GM12878 (cell line): ENCODE measurements around the gene BBS4. TPM values are rescaled to one million over a fixed set of nuclear protein-coding genes. Genes with fewer than 3 reads are reported as not detected.

Source experiments
- BACH1 ChIP-seq: fragments of 450-650 bp; IDR thresholded peaks from 2 replicates; pipeline ENCODE4 v1.6.1; 2017; ENCODE audit warnings: mild to moderate bottlenecking, borderline replicate concordance
- CBX5 ChIP-seq: sonication (generic); IDR thresholded peaks from 2 replicates; pipeline ENCODE4 v1.6.1; 2016; ENCODE audit warnings: low read depth, moderate library complexity, mild to moderate bottlenecking, inconsistent platforms
- MYC ChIP-seq: IDR thresholded peaks from 2 replicates; pipeline ENCODE4 v1.6.1; 2011; ENCODE audit warnings: mild to moderate bottlenecking, low read length, moderate library complexity, inconsistent platforms; ENCODE audit not compliant: insufficient read depth, insufficient replicate concordance, insufficient read length, severe bottlenecking
- POU2F2 ChIP-seq: IDR thresholded peaks from 3 replicates; pipeline ENCODE4 v1.6.1; 2011; ENCODE audit warnings: low read depth, mild to moderate bottlenecking, low read length, borderline replicate concordance
- STAT3 ChIP-seq: IDR thresholded peaks from 2 replicates; pipeline ENCODE4 v1.6.1; 2011; ENCODE audit warnings: low read depth, low read length, improper control_type of control experiment
- TCF12 ChIP-seq: IDR thresholded peaks from 2 replicates; pipeline ENCODE4 v1.6.1; 2011; ENCODE audit warnings: low read depth, mild to moderate bottlenecking, low read length
- WRNIP1 ChIP-seq: IDR thresholded peaks from 2 replicates; pipeline ENCODE4 v1.6.1; 2011; ENCODE audit warnings: low read depth, low read length, improper control_type of control experiment, borderline replicate concordance
- YY1 ChIP-seq: IDR thresholded peaks from 2 replicates; pipeline ENCODE4 v1.6.1; 2011; ENCODE audit warnings: low read depth, mild to moderate bottlenecking, low read length
- polyA plus RNA-seq, 11 experiments: library from polyadenylated mRNA; depleted of rRNA in 4 of 11; unstranded in 6 of 11; stranded (reverse) in 5 of 11; fragments of >200 nt; fragmentation: Nextera tagmentation in 4 of 11; fragmentation: Illumina TruSeq in 1 of 11; extraction: Ambion mirVana in 4 of 11; extraction: Trizol in 1 of 11; gene quantifications; 1 replicate in 1 of 11; 2 replicates in 10 of 11; pipeline versions ENCODE4 v1.2.1 to v1.2.3, GENCODE V29; 2011 to 2016; ENCODE audit warnings: inconsistent platforms in 2 of 11, missing spikeins in 2 of 11, low read depth in 1 of 11
- total RNA-seq, 4 experiments: library from RNA; depleted of rRNA in 3 of 4; stranded (reverse); fragments of >200 nt in 3 of 4; fragmentation: Illumina TruSeq in 1 of 4; extraction: Trizol in 1 of 4; gene quantifications; 2 replicates each; pipeline versions ENCODE4 v1.2.1 to v1.2.3, GENCODE V29; 2013 to 2021
- TF ChIP-seq, protein P1 (sequence below): fragments of 450-650 bp; formaldehyde crosslinking; IDR thresholded peaks from 2 replicates; pipeline ENCODE4 v1.4.0; 2022; ENCODE audit warnings: mild to moderate bottlenecking, moderate library complexity

BBS4 gene
- total and polyA plus RNA-seq, 10 of the 15 experiments (the other 5 are each of a cell fraction or from before 2014, with no cell fraction given), result 7.2 to 22.1 (median 9.9) TPM

DNA sequence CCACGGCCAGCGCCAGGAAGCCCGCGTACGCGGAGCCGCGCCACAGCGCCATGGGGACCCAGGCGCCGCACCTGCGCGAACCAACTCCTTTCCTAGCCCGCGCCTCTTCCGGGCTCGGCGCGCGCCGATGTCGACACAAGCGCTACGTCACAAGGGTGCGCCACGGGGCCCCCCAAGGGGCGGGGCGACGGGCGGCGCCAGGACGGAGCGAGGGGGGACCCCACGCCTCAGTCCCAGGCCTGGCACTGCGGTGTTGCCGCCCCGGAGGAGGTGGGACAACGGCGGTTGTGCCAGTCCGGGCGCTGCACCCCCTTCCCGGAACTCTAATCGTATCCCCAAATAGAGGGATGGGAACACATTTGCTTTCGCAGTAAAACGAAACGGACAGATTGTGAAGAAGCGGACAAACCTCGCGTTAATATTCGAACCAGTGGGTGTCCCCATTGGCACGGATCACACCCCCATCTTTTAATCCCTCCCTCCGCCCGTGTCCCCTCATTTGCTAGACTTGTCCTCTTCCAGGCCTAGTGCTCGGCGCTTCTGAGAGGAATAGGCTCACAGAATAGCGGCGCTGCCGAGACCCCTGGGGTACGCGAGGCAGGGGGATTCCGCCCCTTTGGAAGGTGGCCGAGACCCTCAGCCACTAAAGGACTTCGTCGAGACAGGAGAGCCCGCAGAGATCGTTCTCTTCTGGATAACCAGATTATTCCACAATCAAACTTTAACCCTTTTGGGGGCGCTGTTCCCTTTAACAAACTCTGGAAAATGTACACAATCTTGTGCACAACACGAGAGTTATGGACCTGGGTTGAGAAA is 97.8 kb downstream of the BBS4 start, which contains the start of gene ADPGK (continued):
- TF ChIP-seq BACH1, result 0 out of 2 replicates have a peak, but pooled peaks have one; percentile 38
- no peak for TF ChIP-seq STAT3
- no peak for TF ChIP-seq WRNIP1
- peak; percentile 81; the same call in 1 of the 2 replicates for TF ChIP-seq TCF12
- peak; percentile 89 for TF ChIP-seq POU2F2
- TF ChIP-seq YY1, result peak; percentile 91
- TF ChIP-seq MYC, result no peak
- TF ChIP-seq, protein P1, sequence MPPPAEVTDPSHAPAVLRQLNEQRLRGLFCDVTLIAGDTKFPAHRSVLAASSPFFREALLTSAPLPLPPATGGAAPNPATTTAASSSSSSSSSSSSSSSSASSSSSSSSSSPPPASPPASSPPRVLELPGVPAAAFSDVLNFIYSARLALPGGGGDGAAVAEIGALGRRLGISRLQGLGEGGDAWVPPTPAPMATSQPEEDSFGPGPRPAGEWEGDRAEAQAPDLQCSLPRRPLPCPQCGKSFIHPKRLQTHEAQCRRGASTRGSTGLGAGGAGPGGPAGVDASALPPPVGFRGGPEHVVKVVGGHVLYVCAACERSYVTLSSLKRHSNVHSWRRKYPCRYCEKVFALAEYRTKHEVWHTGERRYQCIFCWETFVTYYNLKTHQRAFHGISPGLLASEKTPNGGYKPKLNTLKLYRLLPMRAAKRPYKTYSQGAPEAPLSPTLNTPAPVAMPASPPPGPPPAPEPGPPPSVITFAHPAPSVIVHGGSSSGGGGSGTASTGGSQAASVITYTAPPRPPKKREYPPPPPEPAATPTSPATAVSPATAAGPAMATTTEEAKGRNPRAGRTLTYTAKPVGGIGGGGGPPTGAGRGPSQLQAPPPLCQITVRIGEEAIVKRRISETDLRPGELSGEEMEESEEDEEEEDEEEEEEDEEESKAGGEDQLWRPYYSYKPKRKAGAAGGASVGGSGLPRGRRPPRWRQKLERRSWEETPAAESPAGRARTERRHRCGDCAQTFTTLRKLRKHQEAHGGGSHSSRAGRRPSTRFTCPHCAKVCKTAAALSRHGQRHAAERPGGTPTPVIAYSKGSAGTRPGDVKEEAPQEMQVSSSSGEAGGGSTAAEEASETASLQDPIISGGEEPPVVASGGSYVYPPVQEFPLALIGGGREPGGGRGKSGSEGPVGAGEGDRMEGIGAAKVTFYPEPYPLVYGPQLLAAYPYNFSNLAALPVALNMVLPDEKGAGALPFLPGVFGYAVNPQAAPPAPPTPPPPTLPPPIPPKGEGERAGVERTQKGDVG, result no peak
- TF ChIP-seq CBX5, result no peak
